Measurements from ENCODE around the gene PTPRT.

GRCh38 chr20:42506397-42506796 is 683.3 kb downstream of the PTPRT start:
- TF ChIP-seq CTCF (IDR thresholded peaks at IDR 0.05) (no peak), POLR2A (IDR thresholded peaks at IDR 0.05) (no peak)
